ENCODE results near the gene SCAMP4. TPM values are rescaled to one million over a fixed set of nuclear protein-coding genes. Genes with fewer than 3 reads are reported as not detected.

The SCAMP4 gene
- total and polyA plus RNA-seq, 12 donors: 13.5 to 192 (median 60.3) TPM

DNA sequence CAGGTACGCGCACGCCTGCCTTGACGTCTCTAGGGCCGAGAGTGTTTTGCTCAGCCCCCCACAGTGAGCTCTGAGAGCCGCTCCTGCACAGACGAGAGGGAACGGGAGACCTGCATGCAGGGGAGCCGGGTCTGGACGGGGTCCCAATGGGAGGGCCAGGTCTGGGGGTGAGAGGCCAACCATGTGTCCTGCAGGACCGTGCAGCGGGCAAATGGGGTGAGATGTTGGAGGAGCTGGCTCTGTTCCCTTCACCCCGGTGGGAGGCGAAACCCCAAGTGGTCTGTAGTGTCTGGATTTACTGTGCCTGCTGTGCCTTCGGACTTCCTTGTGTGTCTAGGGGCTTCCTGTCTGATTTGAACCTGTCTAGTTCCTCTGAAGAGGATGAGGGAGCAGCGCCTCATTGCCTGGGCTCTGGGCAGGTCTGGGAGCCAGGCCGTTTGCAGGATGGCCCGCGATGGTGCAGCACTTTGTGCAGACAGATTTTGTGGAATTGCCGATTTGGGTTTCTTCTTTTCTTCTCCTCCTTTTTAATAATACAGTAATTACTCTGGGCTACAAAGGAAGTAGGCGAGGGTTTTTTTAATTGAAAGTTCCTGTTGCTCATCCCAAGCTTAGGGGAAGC, 37.8 kb downstream of the SCAMP4 start:
- 35 to 55% (median 40%) methylated on average over 6 to 21 of the region's 21 CpGs for WGBS, 4 donors
- intact Hi-C loops (cut with DNase I): no loop called here
- no peaks in the 10 kb centered on the region for H3K9me3 ChIP-seq (replicated peaks in 1 of 3)
- TF ChIP-seq POLR2A (IDR thresholded peaks at IDR 0.05): no peak
- TF ChIP-seq, protein P1, sequence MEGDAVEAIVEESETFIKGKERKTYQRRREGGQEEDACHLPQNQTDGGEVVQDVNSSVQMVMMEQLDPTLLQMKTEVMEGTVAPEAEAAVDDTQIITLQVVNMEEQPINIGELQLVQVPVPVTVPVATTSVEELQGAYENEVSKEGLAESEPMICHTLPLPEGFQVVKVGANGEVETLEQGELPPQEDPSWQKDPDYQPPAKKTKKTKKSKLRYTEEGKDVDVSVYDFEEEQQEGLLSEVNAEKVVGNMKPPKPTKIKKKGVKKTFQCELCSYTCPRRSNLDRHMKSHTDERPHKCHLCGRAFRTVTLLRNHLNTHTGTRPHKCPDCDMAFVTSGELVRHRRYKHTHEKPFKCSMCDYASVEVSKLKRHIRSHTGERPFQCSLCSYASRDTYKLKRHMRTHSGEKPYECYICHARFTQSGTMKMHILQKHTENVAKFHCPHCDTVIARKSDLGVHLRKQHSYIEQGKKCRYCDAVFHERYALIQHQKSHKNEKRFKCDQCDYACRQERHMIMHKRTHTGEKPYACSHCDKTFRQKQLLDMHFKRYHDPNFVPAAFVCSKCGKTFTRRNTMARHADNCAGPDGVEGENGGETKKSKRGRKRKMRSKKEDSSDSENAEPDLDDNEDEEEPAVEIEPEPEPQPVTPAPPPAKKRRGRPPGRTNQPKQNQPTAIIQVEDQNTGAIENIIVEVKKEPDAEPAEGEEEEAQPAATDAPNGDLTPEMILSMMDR (IDR thresholded peaks at IDR 0.05): no peak
- peaks cover 19 to 40% of the 10 kb centered on the region in 2 donors for H3K4me1 ChIP-seq (replicated peaks in 1 of 2)
- peak overlapping the region in 2 of 4 donors; percentile 81 to 95 for H3K4me3 ChIP-seq
- no peaks in the 10 kb centered on the region for H3K27me3 ChIP-seq
- no peak for DNase-seq
- H3K36me3 ChIP-seq (replicated peaks in 1 of 2): no peaks in the 10 kb centered on the region
- peak overlapping the region in 4 of 5 donors; percentile 69 to 98 (median 82) for H3K27ac ChIP-seq

DNA sequence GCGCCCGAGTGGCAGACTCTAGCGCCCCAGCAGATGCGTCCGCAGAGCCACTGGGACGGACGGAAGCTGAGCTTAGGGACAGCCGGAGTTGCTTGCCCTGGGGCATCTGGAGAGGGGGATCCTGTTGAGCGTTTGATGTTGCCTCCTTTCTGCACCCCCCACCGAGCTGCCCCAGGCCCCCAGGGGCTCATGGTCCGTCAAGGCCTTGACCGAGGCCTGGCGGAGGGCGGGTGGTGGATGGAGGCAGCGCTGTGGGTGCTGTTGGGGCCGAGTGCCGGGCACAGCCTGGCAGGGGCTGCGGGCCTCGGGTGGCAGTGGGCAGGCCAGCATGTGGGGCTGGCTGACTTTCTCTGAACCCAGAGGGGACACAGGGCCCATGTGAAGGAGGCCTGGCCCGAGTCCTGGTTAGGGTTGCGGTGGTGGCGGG, 38.5 kb downstream of the SCAMP4 start:
- intact Hi-C loops (cut with DNase I): no loop called here
- DNase-seq: no peak
- TF ChIP-seq, protein P1 (IDR thresholded peaks at IDR 0.05): no peak
- no peak for TF ChIP-seq POLR2A (IDR thresholded peaks at IDR 0.05)
- Histone ChIP-seq H3K4me1 (replicated peaks in 1 of 2) (peaks cover 19 to 40% of the 10 kb centered on the region in 2 donors), H3K27ac (peak overlapping the region in 1 of 5 donors; percentile 32), H3K9me3 (replicated peaks in 1 of 3) (no peaks in the 10 kb centered on the region), H3K4me3 (no peak overlapping the region), H3K36me3 (replicated peaks in 1 of 2) (no peaks in the 10 kb centered on the region), H3K27me3 (no peaks in the 10 kb centered on the region)
- WGBS, 4 donors: 75 to 88% (median 85%) methylated on average over 5 to 22 of the region's 22 CpGs

DNA sequence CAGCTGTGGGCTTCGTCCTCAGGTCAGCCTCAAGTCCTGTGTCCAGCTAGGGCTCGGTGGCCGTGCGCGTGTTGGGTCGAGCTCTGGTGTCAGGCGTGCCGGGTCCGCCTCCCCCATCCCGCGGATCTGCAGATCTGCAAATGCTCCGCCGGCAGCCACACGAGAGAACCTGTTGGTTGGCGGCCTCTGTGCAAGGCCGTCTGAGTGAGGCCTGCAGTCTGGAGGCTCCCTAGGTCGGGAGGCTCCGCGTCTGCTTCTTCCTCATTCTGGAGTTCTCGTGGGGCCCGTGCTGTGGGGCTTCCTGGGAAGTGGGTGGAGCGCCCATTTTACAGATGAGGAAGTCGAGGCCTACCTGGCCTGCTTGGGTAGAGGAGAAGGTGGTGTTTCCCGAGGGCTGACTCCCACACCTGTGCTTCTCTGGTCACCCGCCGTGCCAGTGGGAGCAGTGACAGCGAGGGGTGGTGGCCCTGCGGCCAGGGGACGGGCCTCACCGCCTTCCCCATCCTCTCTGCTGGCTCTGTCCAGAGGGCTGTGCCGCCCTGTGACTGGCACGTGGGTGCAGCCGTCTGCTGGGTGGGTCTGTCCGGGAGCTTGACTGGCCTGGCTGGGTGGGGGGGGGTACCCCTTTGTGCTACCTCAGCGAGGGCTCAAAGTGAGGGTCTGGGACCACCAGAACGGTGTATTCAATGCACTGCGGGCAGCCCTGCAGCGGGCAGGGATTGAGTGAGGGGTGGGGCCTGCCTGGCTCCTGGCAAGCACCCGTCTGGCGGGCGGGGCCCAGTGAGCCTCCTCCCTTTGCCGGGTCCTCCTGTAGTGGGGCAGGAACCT, 39.1 kb downstream of the SCAMP4 start:
- TF ChIP-seq POLR2A (IDR thresholded peaks at IDR 0.05): no peak
- TF ChIP-seq, protein P1 (IDR thresholded peaks at IDR 0.05): no peak
- Histone ChIP-seq H3K27me3 (no peaks in the 10 kb centered on the region), H3K9me3 (replicated peaks in 1 of 3) (no peaks in the 10 kb centered on the region), H3K4me1 (replicated peaks in 1 of 2) (peaks cover 19 to 39% of the 10 kb centered on the region in 2 donors), H3K36me3 (replicated peaks in 1 of 2) (no peaks in the 10 kb centered on the region), H3K27ac (peak overlapping the region in 1 of 5 donors; percentile 32), H3K4me3 (no peak overlapping the region)
- DNase-seq: no peak
- intact Hi-C loops (cut with DNase I): no loop called here
- WGBS, 4 donors: 73 to 82% (median 75%) methylated on average over 6 to 42 of the region's 42 CpGs

DNA sequence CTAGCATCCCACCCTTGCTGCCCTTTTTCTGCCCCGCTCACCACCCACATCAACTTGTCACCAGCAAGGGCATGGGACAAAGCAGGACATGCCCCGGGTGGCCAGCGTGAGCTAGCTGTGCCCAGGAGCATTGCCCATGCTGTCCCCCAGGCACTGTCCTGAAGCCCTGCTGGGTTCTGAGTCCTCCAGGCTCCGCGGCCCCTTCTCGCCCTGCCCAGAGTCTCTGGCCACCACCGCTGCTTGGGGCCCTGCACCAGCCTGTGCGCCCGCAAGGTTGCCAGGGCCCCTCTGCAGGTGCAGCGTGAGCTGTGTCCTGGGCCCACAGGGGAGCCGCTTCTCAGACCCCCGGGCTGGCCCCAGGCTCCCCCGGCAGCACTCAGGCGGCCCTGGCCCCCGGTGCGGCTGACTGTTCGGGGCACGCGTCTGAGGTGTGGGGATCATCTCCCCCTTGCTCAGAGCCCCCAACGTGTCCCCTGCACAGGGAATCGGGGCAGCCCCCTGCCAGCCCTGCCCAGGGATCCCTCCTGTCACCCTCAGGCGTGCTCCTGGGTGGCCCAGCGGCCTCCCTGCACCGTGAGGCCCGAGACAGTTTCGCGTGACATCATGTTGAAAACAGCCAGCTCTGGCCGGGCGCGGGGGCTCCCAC, 39.8 kb downstream of the SCAMP4 start:
- no peak for DNase-seq
- no peaks in the 10 kb centered on the region for H3K9me3 ChIP-seq (replicated peaks in 1 of 3)
- TF ChIP-seq POLR2A (IDR thresholded peaks at IDR 0.05): no peak
- TF ChIP-seq, protein P1 (IDR thresholded peaks at IDR 0.05): no peak

More for the DNA sequence above, 39.8 kb downstream of the SCAMP4 start:
- no peak overlapping the region for H3K27ac ChIP-seq
- H3K27me3 ChIP-seq: no peaks in the 10 kb centered on the region
- H3K4me1 ChIP-seq (replicated peaks in 1 of 2): peaks cover 12 to 32% of the 10 kb centered on the region in 2 donors
- no peak overlapping the region for H3K4me3 ChIP-seq
- H3K36me3 ChIP-seq (replicated peaks in 1 of 2): no peaks in the 10 kb centered on the region
- intact Hi-C loops (cut with DNase I): no loop called here
- WGBS, 4 donors: 87 to 93% (median 90%) methylated on average over 8 to 30 of the region's 30 CpGs

Data from adrenal gland (tissue), 12 donors.